Gastrocnemius medialis (tissue), 4 donors: ENCODE results near the gene TGM3. TPM values are rescaled to one million over a fixed set of nuclear protein-coding genes. Genes with fewer than 3 reads are reported as not detected.

ENCODE experiments used
- ATAC-seq, 2 donors: fragments of 150-250 bp; one replicate each; pipeline ENCODE4 v1.9.1; 2016
- DNase-seq, 2 donors: peaks; one replicate each; pipeline ENCODE4 v3.0.0-alpha.2; 2019
- H3K27ac ChIP-seq, 4 donors: fragments of 200-600 bp; sonication (generic); 1 replicate in 1 of 4; 2 replicates in 3 of 4; pipeline ENCODE4 v1.5.1; 2016 to 2018; ENCODE audit warnings: mild to moderate bottlenecking in 2 of 4, moderate library complexity in 1 of 4
- H3K27me3 ChIP-seq, 3 donors: fragments of 200-600 bp; sonication (generic) in 2 of 3; 1 replicate in 1 of 3; 2 replicates in 2 of 3; pipeline versions ENCODE4 v1.5.1 to v1.6.0; 2016 to 2019; ENCODE audit warnings: mild to moderate bottlenecking in 1 of 3, moderate library complexity in 1 of 3
- H3K36me3 ChIP-seq, 2 donors: fragments of 200-600 bp; sonication (generic) in 1 of 2; one replicate each; pipeline ENCODE4 v1.5.1; 2017 to 2018
- H3K4me1 ChIP-seq, 2 donors: fragments of 200-600 bp; sonication (generic) in 1 of 2; one replicate each; pipeline ENCODE4 v1.5.1; 2016 to 2017; ENCODE audit warnings: mild to moderate bottlenecking in 2 of 2
- H3K4me3 ChIP-seq, 4 donors: fragments of 200-600 bp; sonication (generic) in 3 of 4; 1 replicate in 1 of 4; 2 replicates in 3 of 4; pipeline ENCODE4 v1.5.1; 2016 to 2019; ENCODE audit warnings: mild to moderate bottlenecking in 2 of 4
- H3K9me3 ChIP-seq, 3 donors: fragments of 200-600 bp; sonication (generic) in 2 of 3; 1 replicate in 1 of 3; 2 replicates in 2 of 3; pipeline ENCODE4 v1.5.1; 2016 to 2019
- POLR2A ChIP-seq, 2 donors: fragments of 450-650 bp; IDR thresholded peaks; one replicate each; pipeline ENCODE4 v1.6.1; 2017; ENCODE audit warnings: antibody characterized with exemption in 2 of 2, mild to moderate bottlenecking in 2 of 2, moderate library complexity in 2 of 2
- in situ Hi-C, 4 donors: fragments of 200-750 bp; cut with MboI; loops; one replicate each; pipeline versions ENCODE4 v1.15.0 to v1.8.0; 2017; ENCODE audit warnings: low sequenced_read_pairs in 4 of 4
- intact Hi-C: fragments of 100-400 bp; cut with DNase I; formaldehyde crosslinking; loops from one replicate; pipeline ENCODE4 v1.15.1; 2023; ENCODE audit warnings: low total_unique reads
- total RNA-seq, 4 donors: library from RNA; depleted of rRNA; stranded (reverse); fragments of >200 nt; gene quantifications; one replicate each; pipeline versions ENCODE4 v1.1.0 to v1.2.3, GENCODE V29; 2016
- TF ChIP-seq, protein P1 (sequence below), 5 experiments: fragments of 450-650 bp in 3 of 5; fragments of 200-600 bp in 2 of 5; sonication (generic) in 2 of 5; IDR thresholded peaks in 4 of 5; conservative IDR thresholded peaks in 1 of 5; 1 replicate in 4 of 5; 2 replicates in 1 of 5; pipeline ENCODE4 v1.5.1; 2016 to 2019; ENCODE audit warnings: antibody characterized with exemption in 5 of 5, mild to moderate bottlenecking in 3 of 5, moderate library complexity in 3 of 5

Gene TGM3
- total RNA-seq, 4 donors from 2014 or later, result not detected

DNA sequence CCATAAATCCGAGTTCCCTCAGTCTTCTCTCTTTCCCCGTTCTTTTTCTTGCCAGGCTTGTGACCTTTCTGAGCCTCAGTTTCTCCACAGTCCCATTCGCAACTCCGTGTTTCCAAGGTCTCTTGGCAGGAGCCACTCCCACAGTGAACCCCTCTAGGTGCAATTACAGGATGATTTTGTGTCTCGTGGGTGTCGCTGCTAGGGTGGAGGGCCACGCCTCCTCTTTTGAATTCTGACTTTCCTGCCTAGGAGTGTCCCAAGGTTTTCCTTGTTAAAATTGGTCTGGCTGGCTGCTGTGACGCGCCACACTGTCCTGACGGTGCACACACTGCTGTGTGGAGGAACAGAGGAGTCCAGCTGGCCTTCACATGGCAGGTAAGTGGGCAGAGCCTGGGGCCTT, 84.8 kb downstream of the TGM3 start, which contains the start of gene TGM6:
Gene TGM6, plus strand, starts transcription at position 301 of the 400 bp plus-strand sequence. Its CDS starts 68 bp downstream, at position 369.
- no peaks in the 10 kb centered on the region for H3K4me1 ChIP-seq
- DNase-seq (no peak), ATAC-seq (no peak)
- no peak within 1 kb of the TSS for H3K4me3 ChIP-seq
- no peaks in the 10 kb centered on the region for H3K9me3 ChIP-seq
- intact Hi-C loops (no loop called here), in situ Hi-C loops (no loop called here)
- H3K27ac ChIP-seq, result no peak within 1 kb of the TSS
- no peaks in the 10 kb centered on the region for H3K27me3 ChIP-seq
- no peaks in the 10 kb centered on the region for H3K36me3 ChIP-seq
- TF ChIP-seq, protein P1, sequence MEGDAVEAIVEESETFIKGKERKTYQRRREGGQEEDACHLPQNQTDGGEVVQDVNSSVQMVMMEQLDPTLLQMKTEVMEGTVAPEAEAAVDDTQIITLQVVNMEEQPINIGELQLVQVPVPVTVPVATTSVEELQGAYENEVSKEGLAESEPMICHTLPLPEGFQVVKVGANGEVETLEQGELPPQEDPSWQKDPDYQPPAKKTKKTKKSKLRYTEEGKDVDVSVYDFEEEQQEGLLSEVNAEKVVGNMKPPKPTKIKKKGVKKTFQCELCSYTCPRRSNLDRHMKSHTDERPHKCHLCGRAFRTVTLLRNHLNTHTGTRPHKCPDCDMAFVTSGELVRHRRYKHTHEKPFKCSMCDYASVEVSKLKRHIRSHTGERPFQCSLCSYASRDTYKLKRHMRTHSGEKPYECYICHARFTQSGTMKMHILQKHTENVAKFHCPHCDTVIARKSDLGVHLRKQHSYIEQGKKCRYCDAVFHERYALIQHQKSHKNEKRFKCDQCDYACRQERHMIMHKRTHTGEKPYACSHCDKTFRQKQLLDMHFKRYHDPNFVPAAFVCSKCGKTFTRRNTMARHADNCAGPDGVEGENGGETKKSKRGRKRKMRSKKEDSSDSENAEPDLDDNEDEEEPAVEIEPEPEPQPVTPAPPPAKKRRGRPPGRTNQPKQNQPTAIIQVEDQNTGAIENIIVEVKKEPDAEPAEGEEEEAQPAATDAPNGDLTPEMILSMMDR (IDR thresholded peaks at IDR 0.05 in 4 of 5, conservative IDR thresholded peaks at IDR 0.05 in 1 of 5), result no peak
- no peak for TF ChIP-seq POLR2A (IDR thresholded peaks at IDR 0.05)

GRCh38 chr20:2381303-2381702, 85.5 kb downstream of the TGM3 start:
- in situ Hi-C loops (no loop called here), intact Hi-C loops (no loop called here)
- ATAC-seq, result no peak
- no peaks in the 10 kb centered on the region for H3K4me1 ChIP-seq
- H3K4me3 ChIP-seq, result no peak overlapping the region
- TF ChIP-seq, protein P1 (IDR thresholded peaks at IDR 0.05 in 4 of 5, conservative IDR thresholded peaks at IDR 0.05 in 1 of 5), result no peak
- TF ChIP-seq POLR2A (IDR thresholded peaks at IDR 0.05), result no peak
- no peaks in the 10 kb centered on the region for H3K36me3 ChIP-seq
- no peak for DNase-seq
- no peaks in the 10 kb centered on the region for H3K9me3 ChIP-seq
- no peaks in the 10 kb centered on the region for H3K27me3 ChIP-seq
- H3K27ac ChIP-seq, result no peak overlapping the region

DNA sequence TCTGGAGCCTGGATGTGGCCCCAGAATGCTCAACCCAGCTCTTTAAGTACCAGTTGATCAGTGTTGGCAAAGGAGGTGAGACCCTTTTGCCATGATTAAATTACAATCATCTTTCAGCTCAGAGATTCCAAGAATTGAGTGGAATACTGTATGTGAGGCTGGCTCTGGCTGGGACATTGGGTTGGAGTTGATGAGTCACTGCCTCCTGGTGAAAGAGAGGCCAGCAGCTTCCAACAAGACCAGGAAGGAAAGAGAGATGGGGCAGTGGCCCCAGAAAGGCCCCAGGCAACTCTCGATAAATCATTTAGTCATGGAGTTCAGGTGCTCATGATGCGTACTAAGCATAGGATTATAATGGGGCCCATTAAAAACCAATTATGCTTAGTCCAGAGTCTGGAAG, 87.0 kb downstream of the TGM3 start:
- Histone ChIP-seq H3K4me1 (no peaks in the 10 kb centered on the region), H3K27me3 (no peaks in the 10 kb centered on the region), H3K27ac (no peak overlapping the region), H3K9me3 (no peaks in the 10 kb centered on the region), H3K36me3 (no peaks in the 10 kb centered on the region), H3K4me3 (no peak overlapping the region)
- DNase-seq (no peak), ATAC-seq (no peak)
- in situ Hi-C loops, result no loop called here
- TF ChIP-seq POLR2A (IDR thresholded peaks at IDR 0.05), result no peak
- TF ChIP-seq, protein P1 (IDR thresholded peaks at IDR 0.05 in 4 of 5, conservative IDR thresholded peaks at IDR 0.05 in 1 of 5), result no peak
- intact Hi-C loops, result no loop called here

GRCh38 chr20:2385026-2385425, 89.2 kb downstream of the TGM3 start:
- intact Hi-C loops, result no loop called here
- H3K36me3 ChIP-seq, result no peaks in the 10 kb centered on the region
- DNase-seq (no peak), ATAC-seq (no peak)
- H3K27me3 ChIP-seq, result no peaks in the 10 kb centered on the region
- H3K27ac ChIP-seq, result no peak overlapping the region
- TF ChIP-seq, protein P1 (IDR thresholded peaks at IDR 0.05 in 4 of 5, conservative IDR thresholded peaks at IDR 0.05 in 1 of 5), result no peak
- TF ChIP-seq POLR2A (IDR thresholded peaks at IDR 0.05), result no peak
- peaks cover 0 to 6% (median 0%) of the 10 kb centered on the region in 3 donors for H3K9me3 ChIP-seq
- no peak overlapping the region for H3K4me3 ChIP-seq
- no peaks in the 10 kb centered on the region for H3K4me1 ChIP-seq
- in situ Hi-C loops, result no loop called here

DNA sequence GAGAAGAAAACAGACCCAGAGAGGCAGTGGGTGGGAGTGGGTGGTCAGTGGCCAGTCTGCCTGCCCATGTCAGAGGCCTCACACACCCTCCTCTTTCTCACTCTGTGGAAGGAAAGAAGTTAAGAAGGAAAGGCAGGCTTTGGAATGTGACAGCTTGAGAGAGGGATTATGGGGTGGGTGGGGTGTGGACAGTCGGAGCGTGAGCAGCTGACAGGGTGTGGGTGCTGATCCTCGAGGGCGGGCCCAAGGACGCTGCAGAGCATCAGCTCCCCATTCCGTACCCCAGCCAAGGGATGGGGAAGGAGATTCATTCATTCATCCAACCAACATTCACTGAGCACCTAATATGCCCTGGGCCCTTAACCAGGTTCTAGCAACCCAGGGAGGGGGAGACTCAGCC, 89.7 kb downstream of the TGM3 start:
- Histone ChIP-seq H3K36me3 (no peaks in the 10 kb centered on the region), H3K27ac (no peak overlapping the region), H3K9me3 (peaks cover 0 to 6% (median 0%) of the 10 kb centered on the region in 3 donors), H3K4me3 (no peak overlapping the region), H3K27me3 (no peaks in the 10 kb centered on the region), H3K4me1 (no peaks in the 10 kb centered on the region)
- no peak for DNase-seq
- no peak for TF ChIP-seq POLR2A (IDR thresholded peaks at IDR 0.05)
- TF ChIP-seq, protein P1 (IDR thresholded peaks at IDR 0.05 in 4 of 5, conservative IDR thresholded peaks at IDR 0.05 in 1 of 5), result no peak
- in situ Hi-C loops, result no loop called here
- intact Hi-C loops, result no loop called here
- ATAC-seq, result no peak
